ENCODE data around the gene CDCA4.

GRCh38 chr14:105007593-105008264 lies 13.2 kb downstream of the CDCA4 start:
- TF ChIP-seq CTCF (IDR thresholded peaks at IDR 0.05; ENCODE audit: low read depth, low read length) = no peak
- TF ChIP-seq EZH2phosphoT487 (IDR thresholded peaks at IDR 0.05; ENCODE audit: low read depth) = no peak

Measured in OCI-LY3 (cell line).